ENCODE results near the gene SIT1.

SIT1 gene

GRCh38 chr9:35686222-35687203, 35.8 kb upstream of the SIT1 start:
- Histone ChIP-seq H3K4me3 (ENCODE audit: low read length in 2 of 2) (no peak overlapping the region), H3K4me1 (ENCODE audit: control insufficient read depth in 2 of 2, insufficient read depth in 1 of 2, low read depth in 1 of 2, low read length in 2 of 2) (peaks cover 7 to 19% of the 10 kb centered on the region in 2 donors)

GRCh38 chr9:35685506-35685905, 34.8 kb upstream of the SIT1 start:
- no peak overlapping the region for H2BK15ac ChIP-seq (ENCODE audit: low read length)
- no peak for DNase-seq (ENCODE audit: low spot score)
- H2AFZ ChIP-seq (ENCODE audit: low read length): no peak overlapping the region
- H3K18ac ChIP-seq (ENCODE audit: low read length): no peak overlapping the region
- WGBS, 2 donors (ENCODE audit: extremely low coverage in 2 of 2, insufficient read length in 2 of 2, insufficient replicate concordance in 1 of 2): no CpG with 5 or more reads among the region's 13 CpGs
- peaks cover 19 to 35% of the 10 kb centered on the region in 2 donors for H3K36me3 ChIP-seq (replicated peaks in 1 of 2; ENCODE audit: control insufficient read depth in 2 of 2, insufficient read depth in 2 of 2, low read length in 2 of 2)
- H3K4ac ChIP-seq (ENCODE audit: low read length): no peak overlapping the region
- no peak overlapping the region for H3K14ac ChIP-seq (ENCODE audit: low read length)
- H3K4me1 ChIP-seq (ENCODE audit: control insufficient read depth in 2 of 2, insufficient read depth in 1 of 2, low read depth in 1 of 2, low read length in 2 of 2): peaks cover 3 to 20% of the 10 kb centered on the region in 2 donors
- peaks cover 6% of the 10 kb centered on the region for H3K79me1 ChIP-seq (ENCODE audit: low read depth, low read length)
- no peak overlapping the region for H2BK120ac ChIP-seq (ENCODE audit: low read depth, low read length)
- no peak overlapping the region for H3K4me2 ChIP-seq (ENCODE audit: insufficient read depth, low read length, poor library complexity, severe bottlenecking)
- H3K27ac ChIP-seq (replicated peaks; ENCODE audit: low read length): no peak overlapping the region
- no peak overlapping the region for H2AK5ac ChIP-seq (ENCODE audit: low read depth, low read length)
- peak overlapping the region; percentile 37 for H3K23ac ChIP-seq (ENCODE audit: low read depth, low read length, poor library complexity)
- H3K9me3 ChIP-seq (replicated peaks in 1 of 2; ENCODE audit: control insufficient read depth in 2 of 2, insufficient read depth in 1 of 2, low read depth in 1 of 2, low read length in 2 of 2): no peaks in the 10 kb centered on the region
- H4K8ac ChIP-seq (ENCODE audit: low read depth, low read length): no peak overlapping the region
- H2BK5ac ChIP-seq (ENCODE audit: low read length): no peak overlapping the region
- H3K27me3 ChIP-seq (ENCODE audit: control insufficient read depth in 3 of 3, insufficient read depth in 3 of 3, low read depth in 1 of 3, low read length in 3 of 3): no peaks in the 10 kb centered on the region
- no peak overlapping the region for H4K91ac ChIP-seq (ENCODE audit: low read depth, low read length, poor library complexity)
- no peak overlapping the region for H2BK12ac ChIP-seq (ENCODE audit: low read length)
- H3K4me3 ChIP-seq (ENCODE audit: low read length in 2 of 2): no peak overlapping the region
- H3K9ac ChIP-seq (ENCODE audit: low read depth, low read length, poor library complexity): peak overlapping the region; percentile 38

More at GRCh38 chr9:35686222-35687203, 35.8 kb upstream of the SIT1 start:
- Histone ChIP-seq H3K27me3 (ENCODE audit: control insufficient read depth in 3 of 3, insufficient read depth in 3 of 3, low read depth in 1 of 3, low read length in 3 of 3) (no peaks in the 10 kb centered on the region), H3K9me3 (replicated peaks in 1 of 2; ENCODE audit: control insufficient read depth in 2 of 2, insufficient read depth in 1 of 2, low read depth in 1 of 2, low read length in 2 of 2) (no peaks in the 10 kb centered on the region), H4K8ac (ENCODE audit: low read depth, low read length) (no peak overlapping the region), H3K18ac (ENCODE audit: low read length) (no peak overlapping the region), H3K9ac (ENCODE audit: low read depth, low read length, poor library complexity) (no peak overlapping the region), H2BK12ac (ENCODE audit: low read length) (no peak overlapping the region), H3K4me2 (ENCODE audit: insufficient read depth, low read length, poor library complexity, severe bottlenecking) (no peak overlapping the region), H2BK15ac (ENCODE audit: low read length) (no peak overlapping the region), H2AK5ac (ENCODE audit: low read depth, low read length) (no peak overlapping the region), H3K36me3 (replicated peaks in 1 of 2; ENCODE audit: control insufficient read depth in 2 of 2, insufficient read depth in 2 of 2, low read length in 2 of 2) (peaks cover 19 to 33% of the 10 kb centered on the region in 2 donors), H3K79me1 (ENCODE audit: low read depth, low read length) (peaks cover 6% of the 10 kb centered on the region), H3K4ac (ENCODE audit: low read length) (no peak overlapping the region), H3K27ac (replicated peaks; ENCODE audit: low read length) (no peak overlapping the region), H2BK5ac (ENCODE audit: low read length) (no peak overlapping the region), H2AFZ (ENCODE audit: low read length) (no peak overlapping the region), H4K91ac (ENCODE audit: low read depth, low read length, poor library complexity) (no peak overlapping the region), H3K23ac (ENCODE audit: low read depth, low read length, poor library complexity) (no peak overlapping the region), H3K14ac (ENCODE audit: low read length) (no peak overlapping the region), H2BK120ac (ENCODE audit: low read depth, low read length) (no peak overlapping the region)
- no CpG with 5 or more reads among the region's 11 CpGs for WGBS, 2 donors (ENCODE audit: extremely low coverage in 2 of 2, insufficient read length in 2 of 2, insufficient replicate concordance in 1 of 2)
- DNase-seq (ENCODE audit: low spot score): no peak

- H3K79me1 ChIP-seq (ENCODE audit: low read depth, low read length): peaks cover 6% of the 10 kb centered on the region
- no peaks in the 10 kb centered on the region for H3K27me3 ChIP-seq (ENCODE audit: control insufficient read depth in 3 of 3, insufficient read depth in 3 of 3, low read depth in 1 of 3, low read length in 3 of 3)
- H3K4me3 ChIP-seq (ENCODE audit: low read length in 2 of 2): no peak overlapping the region
- H3K9ac ChIP-seq (ENCODE audit: low read depth, low read length, poor library complexity): no peak overlapping the region
- H2AK5ac ChIP-seq (ENCODE audit: low read depth, low read length): no peak overlapping the region
- H4K8ac ChIP-seq (ENCODE audit: low read depth, low read length): no peak overlapping the region
- no peak overlapping the region for H2BK5ac ChIP-seq (ENCODE audit: low read length)
- WGBS, 2 donors (ENCODE audit: extremely low coverage in 2 of 2, insufficient read length in 2 of 2, insufficient replicate concordance in 1 of 2): no CpG with 5 or more reads among the region's 10 CpGs
- peak overlapping the region; percentile 37 for H3K23ac ChIP-seq (ENCODE audit: low read depth, low read length, poor library complexity)
- no peak overlapping the region for H3K14ac ChIP-seq (ENCODE audit: low read length)
- DNase-seq (ENCODE audit: low spot score): no peak
- no peak overlapping the region for H2BK120ac ChIP-seq (ENCODE audit: low read depth, low read length)
- no peak overlapping the region for H2BK15ac ChIP-seq (ENCODE audit: low read length)
- no peak overlapping the region for H4K91ac ChIP-seq (ENCODE audit: low read depth, low read length, poor library complexity)
- no peak overlapping the region for H3K4me2 ChIP-seq (ENCODE audit: insufficient read depth, low read length, poor library complexity, severe bottlenecking)
- H3K18ac ChIP-seq (ENCODE audit: low read length): no peak overlapping the region
- H3K9me3 ChIP-seq (replicated peaks in 1 of 2; ENCODE audit: control insufficient read depth in 2 of 2, insufficient read depth in 1 of 2, low read depth in 1 of 2, low read length in 2 of 2): no peaks in the 10 kb centered on the region
- H2AFZ ChIP-seq (ENCODE audit: low read length): no peak overlapping the region
- H3K4me1 ChIP-seq (ENCODE audit: control insufficient read depth in 2 of 2, insufficient read depth in 1 of 2, low read depth in 1 of 2, low read length in 2 of 2): peaks cover 0 to 22% of the 10 kb centered on the region in 2 donors
- no peak overlapping the region for H3K4ac ChIP-seq (ENCODE audit: low read length)
- H3K27ac ChIP-seq (replicated peaks; ENCODE audit: low read length): no peak overlapping the region
- H3K36me3 ChIP-seq (replicated peaks in 1 of 2; ENCODE audit: control insufficient read depth in 2 of 2, insufficient read depth in 2 of 2, low read length in 2 of 2): peaks cover 19 to 35% of the 10 kb centered on the region in 2 donors
- H2BK12ac ChIP-seq (ENCODE audit: low read length): no peak overlapping the region
These were observed 34.2 kb upstream of the SIT1 start for GRCh38 chr9:35684921-35685320.

GRCh38 chr9:35683323-35683722, 32.6 kb upstream of the SIT1 start:
- H4K8ac ChIP-seq (ENCODE audit: low read depth, low read length): no peak overlapping the region
- H3K4me1 ChIP-seq (ENCODE audit: control insufficient read depth in 2 of 2, insufficient read depth in 1 of 2, low read depth in 1 of 2, low read length in 2 of 2): peaks cover 0 to 22% of the 10 kb centered on the region in 2 donors
- peaks cover 2% of the 10 kb centered on the region for H3K79me1 ChIP-seq (ENCODE audit: low read depth, low read length)
- H3K4me3 ChIP-seq (ENCODE audit: low read length in 2 of 2): no peak overlapping the region
- no peaks in the 10 kb centered on the region for H3K27me3 ChIP-seq (ENCODE audit: control insufficient read depth in 3 of 3, insufficient read depth in 3 of 3, low read depth in 1 of 3, low read length in 3 of 3)
- H2BK120ac ChIP-seq (ENCODE audit: low read depth, low read length): no peak overlapping the region
- no peak overlapping the region for H4K91ac ChIP-seq (ENCODE audit: low read depth, low read length, poor library complexity)
- H2AK5ac ChIP-seq (ENCODE audit: low read depth, low read length): no peak overlapping the region
- H3K18ac ChIP-seq (ENCODE audit: low read length): no peak overlapping the region
- no peaks in the 10 kb centered on the region for H3K9me3 ChIP-seq (replicated peaks in 1 of 2; ENCODE audit: control insufficient read depth in 2 of 2, insufficient read depth in 1 of 2, low read depth in 1 of 2, low read length in 2 of 2)
- H2AFZ ChIP-seq (ENCODE audit: low read length): no peak overlapping the region
- H3K36me3 ChIP-seq (replicated peaks in 1 of 2; ENCODE audit: control insufficient read depth in 2 of 2, insufficient read depth in 2 of 2, low read length in 2 of 2): peaks cover 19 to 35% of the 10 kb centered on the region in 2 donors
- no peak overlapping the region for H3K14ac ChIP-seq (ENCODE audit: low read length)
- H3K27ac ChIP-seq (replicated peaks; ENCODE audit: low read length): no peak overlapping the region
- no peak overlapping the region for H3K4ac ChIP-seq (ENCODE audit: low read length)
- no peak for DNase-seq (ENCODE audit: low spot score)
- no peak overlapping the region for H3K23ac ChIP-seq (ENCODE audit: low read depth, low read length, poor library complexity)
- no peak overlapping the region for H3K4me2 ChIP-seq (ENCODE audit: insufficient read depth, low read length, poor library complexity, severe bottlenecking)
- no peak overlapping the region for H2BK15ac ChIP-seq (ENCODE audit: low read length)
- no peak overlapping the region for H2BK12ac ChIP-seq (ENCODE audit: low read length)
- no peak overlapping the region for H2BK5ac ChIP-seq (ENCODE audit: low read length)
- no CpG with 5 or more reads among the region's 2 CpGs for WGBS, 2 donors (ENCODE audit: extremely low coverage in 2 of 2, insufficient read length in 2 of 2, insufficient replicate concordance in 1 of 2)
- no peak overlapping the region for H3K9ac ChIP-seq (ENCODE audit: low read depth, low read length, poor library complexity)

Data from neuronal stem cell (in vitro differentiated cells).